GM06990 (cell line): Measurements from ENCODE around the gene DSTN.

Source experiments
- DNase-seq: peaks from one replicate; pipeline ENCODE4 v3.0.0-alpha.2; 2011; ENCODE audit not compliant: insufficient read length; ENCODE audit errors: extremely low read depth
- H3K27me3 ChIP-seq: replicated peaks from 2 replicates; pipeline ENCODE4 v1.6.0; 2011; ENCODE audit warnings: low read length; ENCODE audit not compliant: control insufficient read depth, insufficient read depth
- H3K36me3 ChIP-seq: 2 replicates; pipeline ENCODE4 v1.5.1; 2011; ENCODE audit warnings: low read length; ENCODE audit not compliant: control insufficient read depth, insufficient read depth
- H3K4me3 ChIP-seq: replicated peaks from 2 replicates; pipeline ENCODE4 v1.5.1; 2011; ENCODE audit warnings: low read depth, mild to moderate bottlenecking, control low read depth, low read length
- CTCF ChIP-seq: IDR thresholded peaks from 2 replicates; pipeline ENCODE4 v1.5.1; 2011; ENCODE audit warnings: low read length, control low read depth, mild to moderate bottlenecking, inconsistent platforms; ENCODE audit not compliant: insufficient read depth, poor library complexity, severe bottlenecking

Gene DSTN

GRCh38 chr20:17624551-17625245, 54.8 kb downstream of the DSTN start:
- H3K4me3 ChIP-seq: no peak overlapping the region
- no peaks in the 10 kb centered on the region for H3K27me3 ChIP-seq
- no peak for DNase-seq
- H3K36me3 ChIP-seq: peaks cover 41% of the 10 kb centered on the region
- TF ChIP-seq CTCF: no peak

- TF ChIP-seq CTCF: no peak
- peaks cover 46% of the 10 kb centered on the region for H3K36me3 ChIP-seq
- H3K4me3 ChIP-seq: no peak overlapping the region
- H3K27me3 ChIP-seq: no peaks in the 10 kb centered on the region
- DNase-seq: no peak
Observed at GRCh38 chr20:17625246-17626051, 55.6 kb downstream of the DSTN start.

- DNase-seq: no peak
- no peak overlapping the region for H3K4me3 ChIP-seq
- H3K27me3 ChIP-seq: no peaks in the 10 kb centered on the region
- TF ChIP-seq CTCF: no peak
- H3K36me3 ChIP-seq: peaks cover 41% of the 10 kb centered on the region
Observed at GRCh38 chr20:17626217-17627007, 56.5 kb downstream of the DSTN start.

GRCh38 chr20:17627101-17627955, 57.5 kb downstream of the DSTN start:
- Histone ChIP-seq H3K4me3 (no peak overlapping the region), H3K27me3 (no peaks in the 10 kb centered on the region), H3K36me3 (peaks cover 40% of the 10 kb centered on the region)
- no peak for DNase-seq
- TF ChIP-seq CTCF: no peak
